Fibroblast of gingiva (primary cell): Measurements from ENCODE around the gene FAM3C.
A peak's percentile ranks its signal among the peaks of the same experiment; 100 is the strongest.

Experiments used
- DNase-seq: peaks from one replicate; pipeline ENCODE4 v3.0.0-alpha.2; 2011; ENCODE audit warnings: low read depth

The FAM3C gene

DNA sequence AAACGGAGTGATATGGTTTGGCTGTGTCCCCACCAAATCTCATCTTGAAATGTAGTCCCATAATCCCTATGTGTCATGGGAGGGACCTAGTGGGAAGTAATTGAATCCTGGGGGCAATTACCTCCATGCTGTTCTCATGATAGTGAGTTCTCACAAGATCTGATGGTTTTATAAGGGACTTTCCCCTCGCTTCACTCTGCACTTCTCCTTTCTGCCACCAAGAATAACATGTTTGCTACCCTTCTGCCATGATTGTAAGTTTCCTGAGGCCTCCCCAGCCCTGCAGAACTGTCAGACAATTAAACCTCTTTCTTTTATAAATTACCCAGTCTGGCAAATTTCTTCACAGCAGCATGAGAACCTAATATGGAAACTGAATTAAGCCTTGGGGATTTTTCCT lies 19.1 kb downstream of the FAM3C start:
- no peak for DNase-seq

- no peak for DNase-seq
Observed at GRCh38 chr7:121373177-121373576, 22.9 kb downstream of the FAM3C start.

- DNase-seq: no peak
Observed at GRCh38 chr7:121372376-121373010, 23.6 kb downstream of the FAM3C start.

- no peak for DNase-seq
Observed at GRCh38 chr7:121371883-121372282, 24.2 kb downstream of the FAM3C start.

DNA sequence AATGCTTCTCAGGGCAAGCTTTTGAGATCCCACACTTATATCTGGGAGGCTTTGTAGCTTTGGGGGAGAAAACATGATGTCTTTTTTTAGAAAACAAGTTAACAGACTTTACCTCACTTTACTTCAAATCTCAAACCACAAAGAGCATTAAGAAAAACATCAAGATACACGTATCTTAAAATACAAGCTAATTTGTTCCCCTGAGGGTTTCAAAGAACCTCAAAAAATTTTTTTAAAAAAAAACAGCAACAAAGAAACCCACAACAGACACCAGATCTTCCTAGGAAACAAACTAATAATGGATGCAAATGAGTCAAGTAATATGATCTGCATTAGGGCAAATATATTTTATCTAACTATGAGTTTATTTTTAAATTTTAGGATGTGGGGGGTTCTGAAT lies 24.7 kb downstream of the FAM3C start:
- no peak for DNase-seq

DNA sequence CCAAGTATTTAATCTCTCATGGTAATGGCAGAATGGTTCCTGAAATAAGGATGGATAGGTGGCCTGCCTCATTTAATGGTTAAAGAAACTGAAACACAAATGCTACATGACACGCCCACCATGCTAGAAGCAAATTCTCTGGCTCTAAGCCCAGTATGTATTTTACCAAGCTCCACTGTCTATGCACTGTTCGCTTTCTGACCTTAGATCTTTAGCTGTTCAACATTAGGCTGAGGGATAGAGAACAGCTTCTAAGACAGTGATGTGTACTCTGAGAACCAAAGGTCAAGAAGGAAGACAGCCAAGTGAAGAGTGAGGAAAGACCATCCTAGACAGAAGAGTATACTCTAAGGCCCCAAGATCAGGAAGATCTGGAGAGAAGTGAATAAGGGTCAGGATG lies 26.6 kb downstream of the FAM3C start:
- peak; percentile 22 for DNase-seq

DNA sequence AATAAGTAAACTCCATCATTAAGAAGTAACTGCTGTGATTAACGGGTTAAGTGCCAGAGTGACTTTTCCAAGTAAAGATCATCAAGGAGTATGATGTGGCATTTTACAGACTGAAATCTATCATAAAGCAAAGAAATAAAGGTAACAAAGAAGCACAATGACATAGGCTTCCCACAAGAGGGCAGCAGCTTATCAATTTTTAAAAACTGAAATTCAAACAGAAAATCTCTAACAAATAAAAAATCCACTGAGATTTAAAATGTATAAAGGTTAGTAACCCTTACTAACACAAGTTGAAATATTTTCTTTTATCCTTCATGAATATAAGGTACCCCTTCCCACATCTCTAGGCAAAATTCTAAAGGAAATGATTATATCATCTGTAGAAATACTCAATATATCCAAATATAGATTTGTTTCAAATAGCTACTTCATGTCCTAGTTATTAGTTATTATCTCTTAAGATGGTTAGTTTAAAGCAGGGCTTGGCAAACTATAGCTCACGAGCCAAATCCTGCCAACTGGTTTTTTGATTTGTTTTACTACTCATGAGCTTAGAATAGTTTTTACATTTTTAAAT lies 29.2 kb downstream of the FAM3C start:
- no peak for DNase-seq

DNA sequence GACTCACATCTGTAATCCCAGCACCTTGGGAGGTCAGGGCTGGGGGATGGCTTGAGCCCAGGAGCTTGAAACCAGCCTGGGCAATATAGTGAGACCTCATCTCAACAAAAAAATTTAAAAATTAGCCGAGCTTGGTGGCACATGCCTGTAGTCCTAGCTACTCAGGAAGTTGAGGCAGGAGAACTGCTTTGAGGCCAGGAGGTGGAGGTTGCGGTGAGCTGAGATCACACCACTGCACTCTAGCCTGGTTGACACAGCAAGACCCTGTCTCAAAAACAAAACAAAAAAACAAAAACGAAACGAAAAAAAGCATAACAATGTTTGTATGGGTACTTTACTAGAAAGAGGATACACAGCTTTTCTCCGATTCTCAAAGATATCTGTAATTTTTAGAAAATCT lies 35.5 kb downstream of the FAM3C start:
- no peak for DNase-seq

GRCh38 chr7:121355574-121355973 lies 40.5 kb downstream of the FAM3C start:
- DNase-seq: no peak

- DNase-seq: no peak
Observed at GRCh38 chr7:121352323-121352722, 43.8 kb downstream of the FAM3C start.

DNA sequence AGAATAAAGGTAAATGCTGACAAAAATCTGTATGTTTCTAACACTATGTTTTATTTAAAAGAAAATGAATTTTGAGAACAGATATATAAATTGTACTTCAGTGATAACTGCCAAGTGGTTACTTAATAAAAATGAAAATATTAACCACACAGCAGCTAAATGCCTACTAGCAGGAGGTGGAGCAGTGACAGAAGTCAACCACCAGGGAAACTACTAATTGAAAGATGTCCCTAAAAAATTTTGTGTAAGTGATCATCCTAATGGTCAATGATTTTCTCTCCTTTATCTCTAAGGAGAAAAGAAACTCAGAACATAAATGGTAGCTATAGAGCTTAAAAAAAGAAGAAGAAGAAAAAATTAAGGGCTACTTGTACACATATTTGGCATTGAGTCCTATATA lies 44.4 kb downstream of the FAM3C start:
- DNase-seq: no peak

- no peak for DNase-seq
Observed at GRCh38 chr7:121344497-121344896, 51.6 kb downstream of the FAM3C start.

GRCh38 chr7:121344093-121344492 lies 52.0 kb downstream of the FAM3C start:
- DNase-seq: peak; percentile 46

DNA sequence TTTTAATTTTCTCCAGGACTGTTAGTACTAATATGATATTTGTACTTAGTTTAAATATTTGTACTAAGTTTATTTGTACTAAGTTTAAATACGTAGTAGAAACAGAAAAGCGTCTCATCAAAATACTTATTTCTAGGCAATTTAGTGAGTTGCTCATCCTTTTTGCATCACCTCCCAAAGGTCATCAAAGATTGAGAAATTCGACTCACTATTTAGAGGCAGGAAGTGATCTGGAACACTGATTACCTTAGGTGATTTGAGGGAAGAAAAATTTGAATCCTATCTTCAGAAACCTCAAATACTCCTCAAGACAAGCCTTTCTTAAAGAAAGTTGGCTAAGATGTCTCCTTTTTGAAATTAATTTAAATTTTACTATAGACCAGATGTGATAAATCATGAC lies 52.8 kb downstream of the FAM3C start:
- DNase-seq: no peak

GRCh38 chr7:121342631-121343030 lies 53.5 kb downstream of the FAM3C start:
- no peak for DNase-seq

GRCh38 chr7:121341933-121342332 lies 54.2 kb downstream of the FAM3C start:
- DNase-seq: no peak

- no peak for DNase-seq
Observed at GRCh38 chr7:121339082-121339481, 57.0 kb downstream of the FAM3C start.

DNA sequence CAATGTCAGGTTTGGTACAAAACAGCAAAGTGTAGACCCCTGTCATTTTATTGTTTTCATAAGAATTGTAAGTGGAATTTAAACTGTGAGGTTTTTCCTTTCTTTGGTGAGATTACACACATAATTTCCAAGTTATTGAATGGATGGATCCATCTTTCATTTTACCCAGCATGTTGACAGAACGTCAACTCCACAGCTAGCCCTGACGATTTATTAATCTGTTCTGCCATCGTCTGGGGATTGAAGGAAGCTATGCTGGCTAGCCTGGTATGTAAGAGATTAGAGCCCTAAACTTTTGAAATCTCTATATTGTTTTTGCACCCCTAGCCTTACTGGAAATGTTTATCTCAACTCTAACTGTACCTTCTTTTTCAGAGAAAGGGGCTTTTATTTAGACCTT lies 58.7 kb downstream of the FAM3C start:
- peak; percentile 33 for DNase-seq

DNA sequence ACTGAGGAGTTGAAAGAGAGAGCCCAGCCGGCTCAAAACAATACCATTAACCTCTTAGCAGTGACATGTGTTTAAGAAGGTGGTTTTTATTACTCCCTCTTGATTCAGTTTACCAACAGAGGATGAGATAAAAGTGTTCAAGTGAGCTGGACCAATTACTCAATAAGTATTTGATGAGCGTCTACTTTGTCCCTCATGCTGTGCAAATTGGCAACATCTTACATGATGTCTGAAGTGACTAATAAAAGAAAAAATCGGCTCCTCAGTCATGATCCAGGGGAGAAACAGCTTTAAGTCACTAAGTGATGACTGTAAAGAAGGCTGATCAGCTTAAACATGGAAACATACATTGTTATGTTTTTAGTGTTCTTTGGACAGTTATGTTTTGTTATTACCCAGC lies 59.5 kb downstream of the FAM3C start:
- DNase-seq: no peak

DNA sequence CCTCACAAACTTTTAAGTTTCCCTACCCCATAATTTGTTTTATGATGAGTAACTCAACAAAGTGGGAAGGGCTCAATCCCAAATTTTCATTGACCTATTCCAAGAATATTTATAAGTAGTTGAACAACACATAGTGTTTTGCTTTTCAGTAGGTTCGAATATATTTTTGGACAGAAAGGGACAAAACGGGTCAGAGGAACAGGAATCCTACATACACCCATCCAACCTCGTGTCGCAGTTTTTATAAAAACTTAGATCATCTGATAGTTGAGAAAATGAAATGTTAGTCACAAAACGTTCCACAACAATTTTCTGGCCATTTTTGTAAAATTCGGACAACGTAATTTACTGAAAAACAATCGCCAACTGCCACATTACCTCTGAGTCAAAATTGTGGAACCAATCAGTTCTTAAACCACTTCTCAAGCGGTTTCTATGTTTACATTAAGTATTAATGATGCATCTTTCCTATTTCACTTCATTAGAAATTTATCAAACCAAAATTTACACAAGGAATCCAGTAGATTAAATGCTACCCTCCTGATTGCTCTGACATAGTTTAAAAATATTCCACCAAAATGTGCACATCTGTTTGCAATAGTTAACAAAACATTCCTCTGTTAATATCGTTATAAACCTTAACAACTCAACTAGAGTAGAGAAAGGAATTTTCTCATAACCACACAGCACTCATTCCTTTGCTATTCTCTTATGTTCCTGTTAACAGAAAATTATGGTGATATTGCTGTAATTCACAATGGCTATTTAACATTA lies 61.0 kb downstream of the FAM3C start:
- no peak for DNase-seq

DNA sequence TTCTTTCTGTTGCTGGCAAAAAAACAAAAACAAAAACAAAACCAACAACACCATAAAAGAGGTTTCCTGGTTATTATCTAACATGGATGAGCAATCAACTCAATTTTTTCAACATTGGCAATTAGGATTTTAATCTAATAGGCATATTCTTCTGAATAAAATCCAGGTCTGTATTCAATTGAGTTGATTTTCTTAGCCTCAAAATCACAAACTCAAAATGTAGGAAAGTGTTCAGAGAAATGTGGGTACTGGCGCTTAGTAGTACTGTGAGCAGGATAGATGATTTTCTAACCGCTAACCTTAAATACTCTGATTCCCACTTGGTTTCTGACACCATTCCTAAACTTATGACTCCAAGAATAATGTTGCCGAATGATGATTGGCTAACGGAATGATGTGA lies 61.7 kb downstream of the FAM3C start:
- no peak for DNase-seq

GRCh38 chr7:121331574-121331973 lies 64.5 kb downstream of the FAM3C start:
- no peak for DNase-seq

GRCh38 chr7:121331048-121331447 lies 65.1 kb downstream of the FAM3C start:
- no peak for DNase-seq
